CD8-positive, alpha-beta memory T cell (primary cell): Measurements from ENCODE around the gene CELF2. TPM values are rescaled to one million over a fixed set of nuclear protein-coding genes. Genes with fewer than 3 reads are reported as not detected.

Experiments used
- CTCF ChIA-PET: fragments of 350-600 bp; sonication (Branson Sonifier 250); formaldehyde crosslinking; loops from one replicate; lab custom pipeline; 2021; ENCODE audit warnings: antibody characterized with exemption; lab: Charles Lee
- POLR2A ChIA-PET: fragments of 350-600 bp; sonication (Branson Sonifier 250); formaldehyde crosslinking; loops from one replicate; lab custom pipeline; 2021; ENCODE audit warnings: antibody characterized with exemption; lab: Charles Lee
- DNase-seq, 5 donors: peaks; one replicate each; pipeline versions ENCODE4 v3.0.0 to v3.0.0-alpha.2; 2020 to 2022; ENCODE audit warnings: mixed read lengths in 1 of 5
- H3K27ac ChIP-seq: one replicate; pipeline ENCODE4 v1.7.0; 2013; ENCODE audit warnings: low read depth, mild to moderate bottlenecking, low read length, moderate library complexity
- H3K27me3 ChIP-seq: 2 replicates; pipeline ENCODE4 v1.7.0; 2013; ENCODE audit warnings: low read length, mild to moderate bottlenecking; ENCODE audit not compliant: insufficient read depth, poor library complexity, severe bottlenecking
- H3K36me3 ChIP-seq: 2 replicates; pipeline ENCODE4 v1.7.0; 2013; ENCODE audit warnings: mild to moderate bottlenecking, low read length, moderate library complexity; ENCODE audit not compliant: insufficient read depth
- H3K4me1 ChIP-seq: 2 replicates; pipeline ENCODE4 v1.7.0; 2013; ENCODE audit warnings: mild to moderate bottlenecking, low read length, moderate library complexity; ENCODE audit not compliant: insufficient read depth
- H3K4me3 ChIP-seq: 2 replicates; pipeline ENCODE4 v1.7.0; 2013; ENCODE audit warnings: mild to moderate bottlenecking, low read length
- H3K9me3 ChIP-seq: 2 replicates; pipeline ENCODE4 v1.7.0; 2013; ENCODE audit warnings: mild to moderate bottlenecking, low read length
- H3K27ac Mint-ChIP-seq, 8 donors: one replicate each; pipeline ENCODE4 v1.8.0; 2020 to 2021; ENCODE audit warnings: mixed read lengths in 8 of 8, mild to moderate bottlenecking in 6 of 8, inconsistent platforms in 3 of 8, moderate library complexity in 3 of 8
- H3K27me3 Mint-ChIP-seq, 2 donors: one replicate each; pipeline ENCODE4 v1.8.0; 2020 to 2021; ENCODE audit warnings: mixed read lengths in 2 of 2, mild to moderate bottlenecking in 1 of 2, moderate library complexity in 1 of 2
- H3K36me3 Mint-ChIP-seq, 3 donors: one replicate each; pipeline ENCODE4 v1.8.0; 2020 to 2021; ENCODE audit warnings: mixed read lengths in 3 of 3, inconsistent platforms in 1 of 3, mild to moderate bottlenecking in 1 of 3
- H3K4me1 Mint-ChIP-seq, 3 donors: one replicate each; pipeline ENCODE4 v1.8.0; 2020 to 2021; ENCODE audit warnings: mixed read lengths in 3 of 3, inconsistent platforms in 1 of 3, mild to moderate bottlenecking in 1 of 3
- H3K4me3 Mint-ChIP-seq, 7 donors: one replicate each; pipeline ENCODE4 v1.8.0; 2020 to 2021; ENCODE audit warnings: mixed read lengths in 7 of 7, mild to moderate bottlenecking in 6 of 7, moderate library complexity in 4 of 7, inconsistent platforms in 2 of 7
- H3K9me3 Mint-ChIP-seq, 5 donors: one replicate each; pipeline ENCODE4 v1.8.0; 2020 to 2022; ENCODE audit warnings: mixed read lengths in 5 of 5, mild to moderate bottlenecking in 3 of 5, moderate library complexity in 2 of 5, inconsistent platforms in 1 of 5
- polyA plus RNA-seq: library from polyadenylated mRNA; unstranded; fragments of 300-500 nt; fragmentation: Illumina TruSeq; gene quantifications from one replicate; pipeline ENCODE4 v1.2.3, GENCODE V29; 2021
- total RNA-seq, 2 experiments: library from RNA; stranded (reverse); gene quantifications; one replicate each; pipeline ENCODE4 v1.2.3, GENCODE V29; 2021

The CELF2 gene
- total and polyA plus RNA-seq, 3 experiments from 2014 or later = 154 to 166 (median 155) TPM

DNA sequence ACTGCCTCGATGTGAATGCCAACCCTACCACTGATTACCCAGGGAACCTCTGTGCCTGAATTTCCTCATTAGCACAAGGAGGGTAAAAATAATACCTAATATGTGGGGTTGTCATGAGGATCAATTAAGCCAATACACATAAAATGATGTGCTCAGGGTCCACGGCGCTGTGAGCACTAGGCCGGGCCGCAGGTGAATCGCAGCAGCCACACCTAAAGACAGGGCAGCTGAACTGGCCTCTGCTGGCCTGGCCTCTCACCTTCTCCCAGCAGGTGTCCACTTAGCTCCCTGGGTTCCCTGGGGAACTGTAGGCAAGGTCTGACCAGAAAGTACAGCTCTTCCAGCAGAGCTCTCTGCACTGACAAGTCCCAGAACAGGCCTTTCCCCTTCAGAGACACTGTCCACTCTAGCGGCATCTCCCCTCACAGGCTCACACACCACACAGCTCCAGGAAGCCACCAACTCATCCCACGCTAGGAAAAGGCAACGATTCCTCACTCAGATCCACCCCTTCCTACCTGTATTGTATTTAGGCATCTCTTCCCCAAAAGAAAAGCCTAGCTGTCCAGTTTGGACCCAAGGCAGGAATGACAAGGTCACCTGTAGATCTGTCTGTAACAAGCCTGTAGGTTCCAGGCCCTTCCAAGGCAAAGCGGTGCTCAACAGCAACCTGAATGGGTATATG lies 320.6 kb downstream of the CELF2 start:
- H3K27ac Mint-ChIP-seq = peak overlapping the region in 7 of 8 donors; percentile 35 to 83 (median 54)
- peaks cover 0 to 25% (median 7%) of the 10 kb centered on the region in 3 donors for H3K36me3 Mint-ChIP-seq
- POLR2A ChIA-PET = interaction anchor here (0.8 kb wide), 1 partner anchor 127 kb away, joined by 4 read pairs; no protein-coding TSS in a partner anchor

DNA sequence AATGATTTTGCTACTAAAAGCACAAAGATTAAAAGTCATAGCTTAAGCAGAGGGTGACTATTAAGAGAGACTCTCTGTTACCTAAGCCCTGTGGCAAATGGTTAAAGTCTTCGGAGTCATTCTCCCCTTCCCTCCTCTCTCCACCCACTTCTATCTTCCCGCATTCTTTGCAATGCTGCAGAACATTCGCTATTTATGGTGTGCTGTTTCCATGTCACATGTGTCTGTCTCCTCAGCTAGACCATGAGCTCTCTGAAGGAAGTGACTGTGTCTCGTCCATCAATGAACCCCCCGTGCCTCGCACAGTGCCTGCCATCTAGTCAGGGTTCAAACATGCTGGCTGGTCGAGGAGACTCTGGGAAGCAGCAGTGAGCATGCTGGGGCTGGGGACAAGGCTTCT lies 321.3 kb downstream of the CELF2 start:
- peaks cover 0 to 19% (median 5%) of the 10 kb centered on the region in 3 donors for H3K36me3 Mint-ChIP-seq

More for the DNA sequence above, 320.6 kb downstream of the CELF2 start:
- Histone ChIP-seq H3K27ac (no peak overlapping the region), H3K9me3 (no peaks in the 10 kb centered on the region), H3K36me3 (peaks cover 4% of the 10 kb centered on the region), H3K4me1 (no peaks in the 10 kb centered on the region), H3K4me3 (no peak overlapping the region), H3K27me3 (no peaks in the 10 kb centered on the region)
- peaks cover 12 to 34% (median 14%) of the 10 kb centered on the region in 3 donors for H3K4me1 Mint-ChIP-seq
- CTCF ChIA-PET = interaction anchor here (1.1 kb wide), 1 partner anchor 10 kb away, joined by 6 read pairs; no protein-coding TSS in a partner anchor
- DNase-seq = no peak
- H3K27me3 Mint-ChIP-seq = peaks cover 0 to 2% of the 10 kb centered on the region in 2 donors
- H3K9me3 Mint-ChIP-seq = no peaks in the 10 kb centered on the region
- H3K4me3 Mint-ChIP-seq = no peak overlapping the region

DNA sequence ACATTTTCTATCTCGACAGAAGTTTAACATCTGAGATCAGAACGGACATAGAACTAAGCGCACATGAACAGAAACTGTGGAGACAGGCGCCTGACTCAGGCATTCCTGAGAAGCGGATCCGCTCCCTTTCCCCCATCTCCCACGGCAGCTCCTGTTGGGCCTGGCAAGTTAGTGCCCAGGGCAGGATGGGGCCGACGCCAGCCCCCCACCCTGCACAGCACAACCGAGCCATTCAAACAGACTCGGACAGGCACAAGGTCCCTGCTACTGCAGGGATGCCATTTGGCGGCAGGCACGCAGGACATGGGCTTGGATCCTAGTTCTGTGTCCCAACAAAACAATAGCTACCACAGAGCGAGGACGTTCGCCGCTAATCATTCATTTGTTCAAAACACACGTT lies 322.0 kb downstream of the CELF2 start:
- Histone ChIP-seq H3K27me3 (no peaks in the 10 kb centered on the region), H3K9me3 (no peaks in the 10 kb centered on the region), H3K4me3 (no peak overlapping the region), H3K36me3 (no peaks in the 10 kb centered on the region), H3K27ac (no peak overlapping the region), H3K4me1 (no peaks in the 10 kb centered on the region)
- H3K4me1 Mint-ChIP-seq = peaks cover 9 to 24% (median 13%) of the 10 kb centered on the region in 3 donors
- H3K36me3 Mint-ChIP-seq = peaks cover 0 to 12% (median under 1%) of the 10 kb centered on the region in 3 donors
- no peak for DNase-seq
- no peaks in the 10 kb centered on the region for H3K9me3 Mint-ChIP-seq
- H3K27ac Mint-ChIP-seq = peak overlapping the region in 2 of 8 donors; percentile 36 to 51
- ChIA-PET CTCF (interaction anchor here (1.1 kb wide), 1 partner anchor 20 kb away, joined by 3 read pairs; no protein-coding TSS in a partner anchor), POLR2A (no interaction called here)
- H3K4me3 Mint-ChIP-seq = no peak overlapping the region
- H3K27me3 Mint-ChIP-seq = peaks cover 0 to 2% of the 10 kb centered on the region in 2 donors

More for the DNA sequence above, 321.3 kb downstream of the CELF2 start:
- ChIA-PET CTCF (no interaction called here), POLR2A (no interaction called here)
- peaks cover 4% of the 10 kb centered on the region for H3K36me3 ChIP-seq
- Mint-ChIP-seq H3K9me3 (no peaks in the 10 kb centered on the region), H3K4me3 (peak overlapping the region in 1 of 7 donors; percentile 49), H3K27ac (peak overlapping the region in 4 of 8 donors; percentile 21 to 83 (median 68)), H3K27me3 (peaks cover 0 to 2% of the 10 kb centered on the region in 2 donors), H3K4me1 (peaks cover 12 to 30% (median 12%) of the 10 kb centered on the region in 3 donors)
- no peak overlapping the region for H3K27ac ChIP-seq
- H3K9me3 ChIP-seq = no peaks in the 10 kb centered on the region
- no peak for DNase-seq
- H3K27me3 ChIP-seq = no peaks in the 10 kb centered on the region
- no peaks in the 10 kb centered on the region for H3K4me1 ChIP-seq
- H3K4me3 ChIP-seq = no peak overlapping the region

DNA sequence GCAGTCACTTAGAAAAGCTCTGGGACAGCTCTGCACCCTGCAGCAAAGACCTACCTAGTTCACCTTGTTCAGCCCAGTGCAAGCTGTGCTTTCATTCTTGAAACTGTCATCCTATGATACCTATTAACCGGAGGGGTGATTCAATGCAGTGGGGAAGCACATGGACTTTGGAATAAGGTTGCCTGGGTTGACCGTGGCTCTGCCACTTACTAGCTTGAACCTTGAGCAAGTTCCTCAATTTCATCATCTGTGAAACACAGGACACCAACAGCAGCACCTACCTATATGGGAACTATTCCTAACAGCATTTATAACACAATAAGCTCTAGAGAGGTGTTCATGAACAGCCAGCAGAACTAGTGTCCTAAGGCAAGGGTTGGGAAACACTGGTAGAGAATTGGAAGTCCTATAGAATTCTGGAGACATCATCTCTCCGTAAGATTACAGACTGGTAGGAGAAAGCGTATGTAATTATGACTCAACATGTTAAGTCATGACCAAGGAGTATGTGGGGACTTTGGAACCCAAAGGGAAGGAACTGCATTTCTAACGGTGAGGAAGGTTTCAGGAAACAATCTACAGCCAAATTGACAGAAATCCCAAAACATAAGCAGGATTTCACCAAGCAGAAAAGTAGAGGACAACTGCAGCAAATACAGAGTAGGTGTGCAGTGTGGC lies 323.8 kb downstream of the CELF2 start:
- H3K4me3 ChIP-seq = no peak overlapping the region
- ChIA-PET POLR2A (no interaction called here), CTCF (no interaction called here)
- Mint-ChIP-seq H3K36me3 (no peaks in the 10 kb centered on the region), H3K9me3 (no peaks in the 10 kb centered on the region), H3K27me3 (peaks cover 0 to under 1% of the 10 kb centered on the region in 2 donors), H3K27ac (peak overlapping the region in 1 of 8 donors; percentile 4), H3K4me1 (peaks cover 6 to 17% (median 13%) of the 10 kb centered on the region in 3 donors), H3K4me3 (no peak overlapping the region)
- no peaks in the 10 kb centered on the region for H3K27me3 ChIP-seq
- H3K4me1 ChIP-seq = no peaks in the 10 kb centered on the region
- H3K9me3 ChIP-seq = no peaks in the 10 kb centered on the region
- no peaks in the 10 kb centered on the region for H3K36me3 ChIP-seq
- no peak for DNase-seq
- H3K27ac ChIP-seq = no peak overlapping the region

DNA sequence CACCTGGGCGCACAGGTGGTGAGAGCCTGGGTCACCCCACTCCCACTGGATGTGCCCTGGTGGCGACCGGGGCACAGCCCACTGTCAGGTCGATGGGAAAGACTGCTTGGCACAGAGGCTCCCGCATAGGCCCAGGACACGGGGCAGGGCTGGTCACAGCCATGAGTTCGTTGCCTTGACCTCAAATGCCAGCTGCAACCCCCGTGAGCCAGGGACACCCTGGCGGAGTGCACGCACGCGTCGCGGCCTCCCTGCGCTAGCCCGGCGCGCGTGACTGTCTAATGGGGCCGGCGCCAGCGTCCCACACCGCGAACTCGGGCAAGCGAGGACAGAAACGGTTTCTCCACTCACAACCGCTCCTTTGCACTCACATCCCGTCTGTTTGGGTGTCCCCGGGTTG lies 326.4 kb downstream of the CELF2 start:
- Histone ChIP-seq H3K36me3 (no peaks in the 10 kb centered on the region), H3K9me3 (no peaks in the 10 kb centered on the region), H3K4me3 (no peak overlapping the region), H3K27me3 (no peaks in the 10 kb centered on the region), H3K4me1 (no peaks in the 10 kb centered on the region), H3K27ac (no peak overlapping the region)
- DNase-seq = no peak
- Mint-ChIP-seq H3K27ac (peak overlapping the region in 1 of 8 donors; percentile 27), H3K4me3 (no peak overlapping the region), H3K27me3 (peaks cover 0 to 5% of the 10 kb centered on the region in 2 donors), H3K9me3 (no peaks in the 10 kb centered on the region), H3K36me3 (peaks cover 0 to 5% (median 2%) of the 10 kb centered on the region in 3 donors), H3K4me1 (peaks cover 4 to 5% (median 5%) of the 10 kb centered on the region in 3 donors)
- ChIA-PET POLR2A (no interaction called here), CTCF (no interaction called here)

GRCh38 chr10:11344550-11344949 lies 326.9 kb downstream of the CELF2 start:
- H3K9me3 ChIP-seq = no peaks in the 10 kb centered on the region
- no peak overlapping the region for H3K4me3 ChIP-seq
- Mint-ChIP-seq H3K4me3 (peak overlapping the region in 2 of 7 donors; percentile 16 to 59), H3K27ac (peak overlapping the region in 1 of 8 donors; percentile 35), H3K27me3 (peaks cover 0 to 5% of the 10 kb centered on the region in 2 donors), H3K36me3 (peaks cover 0 to 5% (median 2%) of the 10 kb centered on the region in 3 donors), H3K9me3 (no peaks in the 10 kb centered on the region), H3K4me1 (peaks cover 4 to 5% (median 5%) of the 10 kb centered on the region in 3 donors)
- no peaks in the 10 kb centered on the region for H3K27me3 ChIP-seq
- DNase-seq = no peak
- no peak overlapping the region for H3K27ac ChIP-seq
- no peaks in the 10 kb centered on the region for H3K36me3 ChIP-seq
- H3K4me1 ChIP-seq = no peaks in the 10 kb centered on the region
- POLR2A ChIA-PET = no interaction called here
- CTCF ChIA-PET = no interaction called here

DNA sequence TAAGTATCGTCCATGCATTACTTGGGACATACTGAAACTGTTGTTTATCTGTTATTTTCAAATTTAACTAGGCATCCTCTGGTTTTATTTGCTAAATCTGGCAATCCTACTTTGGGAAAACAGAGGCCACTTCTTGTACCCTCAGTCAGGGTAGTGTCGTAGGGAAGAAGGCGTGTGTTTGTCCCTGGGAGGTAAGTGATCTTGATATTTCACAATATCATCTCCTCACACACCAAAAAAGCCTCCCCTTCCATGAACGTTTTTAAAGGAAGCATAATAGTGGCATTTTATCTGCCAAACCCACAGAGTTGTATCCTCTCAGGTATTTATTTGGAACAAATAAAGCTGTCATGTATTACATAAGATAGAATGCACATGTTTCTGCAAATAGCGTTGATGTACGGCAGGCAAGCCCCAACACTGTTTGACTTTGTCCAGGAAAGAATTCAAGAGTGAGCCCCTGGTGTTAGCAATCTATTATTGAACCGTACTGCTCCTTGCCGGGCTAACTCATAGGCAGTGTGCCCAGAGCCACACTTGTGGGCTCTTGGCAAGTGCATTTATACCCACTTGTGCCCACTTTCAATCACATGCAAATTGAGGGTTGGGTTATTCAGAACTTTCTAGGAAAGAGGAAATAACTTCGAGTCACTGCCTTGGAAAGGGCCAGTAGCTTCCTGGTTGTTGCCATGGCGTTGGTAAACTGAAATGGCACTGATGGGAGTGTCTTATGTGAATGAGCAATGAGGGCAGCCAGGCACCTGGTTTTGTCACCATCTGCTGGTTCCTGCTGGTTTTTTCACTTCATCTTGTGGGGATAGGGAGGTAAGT lies 327.8 kb downstream of the CELF2 start:
- H3K9me3 Mint-ChIP-seq = no peaks in the 10 kb centered on the region
- CTCF ChIA-PET = no interaction called here

More for the DNA sequence above, 327.8 kb downstream of the CELF2 start:
- DNase-seq = no peak
- Mint-ChIP-seq H3K4me1 (peaks cover 4 to 5% (median 5%) of the 10 kb centered on the region in 3 donors), H3K36me3 (peaks cover 0 to 5% (median 2%) of the 10 kb centered on the region in 3 donors), H3K27me3 (peaks cover 0 to 8% of the 10 kb centered on the region in 2 donors), H3K4me3 (no peak overlapping the region), H3K27ac (no peak overlapping the region)
- POLR2A ChIA-PET = no interaction called here
- Histone ChIP-seq H3K9me3 (no peaks in the 10 kb centered on the region), H3K36me3 (no peaks in the 10 kb centered on the region), H3K27ac (no peak overlapping the region), H3K4me3 (no peak overlapping the region), H3K27me3 (no peaks in the 10 kb centered on the region), H3K4me1 (no peaks in the 10 kb centered on the region)
